H9 (cell line): ENCODE measurements around the gene CEP89. TPM values are rescaled to one million over a fixed set of nuclear protein-coding genes. Genes with fewer than 3 reads are reported as not detected.
"Not testable (repeated sequence)": the region's sequence is repeated elsewhere in the genome, so short reads cannot be mapped to it uniquely, and the experiment has no call there.

Experiments used
- DNase-seq: peaks from one replicate; pipeline ENCODE4 v3.0.0-alpha.2; 2017
- H2AFZ ChIP-seq: one replicate; pipeline ENCODE4 v1.6.1; 2013; ENCODE audit warnings: mild to moderate bottlenecking, low read length, control low read depth, moderate library complexity
- H2AK5ac ChIP-seq: 2 replicates; pipeline ENCODE4 v1.6.1; 2013; ENCODE audit warnings: low read length, control low read depth, mixed read lengths; ENCODE audit not compliant: insufficient read length
- H2BK120ac ChIP-seq: one replicate; pipeline ENCODE4 v1.6.1; 2013; ENCODE audit warnings: low read depth, mild to moderate bottlenecking, low read length, control low read depth, inconsistent platforms; ENCODE audit not compliant: poor library complexity, severe bottlenecking
- H2BK12ac ChIP-seq: 2 replicates; pipeline ENCODE4 v1.6.1; 2013; ENCODE audit warnings: low read length, control low read depth, mixed read lengths, low read depth; ENCODE audit not compliant: insufficient read length
- H2BK15ac ChIP-seq: 2 replicates; pipeline ENCODE4 v1.6.1; 2013; ENCODE audit warnings: low read depth, low read length, control low read depth
- H2BK20ac ChIP-seq: one replicate; pipeline ENCODE4 v1.6.1; 2013; ENCODE audit warnings: low read depth, mild to moderate bottlenecking, low read length, control low read depth, inconsistent platforms; ENCODE audit not compliant: poor library complexity, severe bottlenecking
- H2BK5ac ChIP-seq: 2 replicates; pipeline ENCODE4 v1.6.1; 2013; ENCODE audit warnings: low read length, control low read depth, mixed read lengths; ENCODE audit not compliant: insufficient read length
- H3K14ac ChIP-seq: 2 replicates; pipeline ENCODE4 v1.6.1; 2013; ENCODE audit warnings: low read length, control low read depth; ENCODE audit not compliant: insufficient read depth
- H3K18ac ChIP-seq: 2 replicates; pipeline ENCODE4 v1.6.1; 2013; ENCODE audit warnings: low read depth, mild to moderate bottlenecking, mixed read lengths, low read length, control low read depth; ENCODE audit not compliant: insufficient read length
- H3K23ac ChIP-seq: 2 replicates; pipeline ENCODE4 v1.6.1; 2013; ENCODE audit warnings: low read length, control low read depth, mixed read lengths, low read depth; ENCODE audit not compliant: insufficient read length
- H3K23me2 ChIP-seq: 2 replicates; pipeline ENCODE4 v1.6.1; 2013; ENCODE audit warnings: low read depth, mild to moderate bottlenecking, mixed read lengths, low read length, control low read depth; ENCODE audit not compliant: insufficient read length, poor library complexity, severe bottlenecking
- H3K27ac ChIP-seq: 2 replicates; pipeline ENCODE4 v1.5.1; 2013; ENCODE audit warnings: low read length, control low read depth, mixed read lengths, low read depth; ENCODE audit not compliant: insufficient read length
- H3K27me3 ChIP-seq: 2 replicates; pipeline ENCODE4 v1.6.1; 2013; ENCODE audit warnings: low read length, control low read depth, inconsistent platforms; ENCODE audit not compliant: insufficient read depth
- H3K4ac ChIP-seq: 2 replicates; pipeline ENCODE4 v1.6.1; 2013; ENCODE audit warnings: low read depth, mild to moderate bottlenecking, control low read depth, inconsistent platforms, low read length, moderate library complexity
- H3K4me1 ChIP-seq: 2 replicates; pipeline ENCODE4 v1.6.1; 2013; ENCODE audit warnings: low read length, control low read depth, inconsistent platforms; ENCODE audit not compliant: insufficient read depth
- H3K4me2 ChIP-seq: 2 replicates; pipeline ENCODE4 v1.6.1; 2013; ENCODE audit warnings: low read length, control low read depth, mixed read lengths; ENCODE audit not compliant: insufficient read length, insufficient read depth
- H3K56ac ChIP-seq: 2 replicates; pipeline ENCODE4 v1.6.1; 2013; ENCODE audit warnings: low read depth, mild to moderate bottlenecking, mixed read lengths, low read length, control low read depth; ENCODE audit not compliant: insufficient read length
- H3K79me1 ChIP-seq: 2 replicates; pipeline ENCODE4 v1.6.1; 2013; ENCODE audit warnings: low read depth, mild to moderate bottlenecking, moderate library complexity, low read length, control low read depth, inconsistent platforms; ENCODE audit not compliant: insufficient read depth, poor library complexity, severe bottlenecking
- H3K79me2 ChIP-seq: 2 replicates; pipeline ENCODE4 v1.6.1; 2013; ENCODE audit warnings: low read length, control low read depth, inconsistent platforms; ENCODE audit not compliant: insufficient read depth
- H3K9ac ChIP-seq: 2 replicates; pipeline ENCODE4 v1.6.1; 2013; ENCODE audit warnings: low read length, control low read depth, mixed read lengths; ENCODE audit not compliant: insufficient read length; ENCODE audit errors: extremely low read depth
- H3K9me3 ChIP-seq: one replicate; pipeline ENCODE4 v1.6.1; 2013; ENCODE audit warnings: low read depth, low read length, inconsistent platforms; ENCODE audit not compliant: control insufficient read depth
- H3T11ph ChIP-seq: one replicate; pipeline ENCODE4 v1.6.1; 2013; ENCODE audit warnings: mild to moderate bottlenecking, low read length, control low read depth, inconsistent platforms
- H4K20me1 ChIP-seq: one replicate; pipeline ENCODE4 v1.6.1; 2013; ENCODE audit not compliant: control insufficient read depth, insufficient read length, insufficient read depth
- H4K5ac ChIP-seq: 2 replicates; pipeline ENCODE4 v1.6.1; 2013; ENCODE audit warnings: low read depth, mild to moderate bottlenecking, mixed read lengths, low read length, control low read depth; ENCODE audit not compliant: insufficient read length
- H4K8ac ChIP-seq: replicated peaks from 2 replicates; pipeline ENCODE4 v1.6.1; 2013; ENCODE audit warnings: low read length, control low read depth, mixed read lengths, low read depth; ENCODE audit not compliant: insufficient read length
- H4K91ac ChIP-seq: 2 replicates; pipeline ENCODE4 v1.6.1; 2013; ENCODE audit warnings: low read depth, mild to moderate bottlenecking, moderate library complexity, mixed read lengths, low read length, control low read depth; ENCODE audit not compliant: insufficient read length
- H3K27ac Mint-ChIP-seq, 3 experiments: 2 replicates in 2 of 3; 3 replicates in 1 of 3; pipeline ENCODE4 v1.8.0; 2020 to 2021; ENCODE audit warnings: mixed read lengths in 3 of 3, mild to moderate bottlenecking in 1 of 3, moderate library complexity in 1 of 3
- H3K27me3 Mint-ChIP-seq: 2 replicates; pipeline ENCODE4 v1.8.0; 2021; ENCODE audit warnings: low read depth, mild to moderate bottlenecking, moderate library complexity, mixed read lengths
- H3K36me3 Mint-ChIP-seq, 3 experiments: 2 replicates in 2 of 3; 3 replicates in 1 of 3; pipeline ENCODE4 v1.8.0; 2020 to 2021; ENCODE audit warnings: low read depth in 3 of 3, mixed read lengths in 3 of 3; ENCODE audit not compliant: insufficient read depth in 1 of 3
- H3K4me1 Mint-ChIP-seq, 2 experiments: 2 replicates each; pipeline ENCODE4 v1.8.0; 2020; ENCODE audit warnings: mixed read lengths in 2 of 2
- H3K4me3 Mint-ChIP-seq, 2 experiments: 2 replicates in 1 of 2; 3 replicates in 1 of 2; pipeline ENCODE4 v1.8.0; 2020 to 2021; ENCODE audit warnings: mild to moderate bottlenecking in 2 of 2, mixed read lengths in 2 of 2, moderate library complexity in 1 of 2
- H3K9me3 Mint-ChIP-seq, 2 experiments: 2 replicates in 1 of 2; 3 replicates in 1 of 2; pipeline ENCODE4 v1.8.0; 2020; ENCODE audit warnings: mild to moderate bottlenecking in 2 of 2, mixed read lengths in 2 of 2, moderate library complexity in 1 of 2
- CTCF ChIP-seq: fragments of 200-600 bp; sonication (generic); conservative IDR thresholded peaks from 3 replicates; pipeline ENCODE4 v1.8.0; 2021; ENCODE audit warnings: antibody characterized with exemption, mild to moderate bottlenecking
- WGBS: extraction: QIAGEN DNeasy Blood & Tissue Kit; methylation state at CpG from one replicate; pipeline ENCODE4 v1.1.7; 2013; ENCODE audit warnings: missing lambda C conversion rate, low lambda C conversion rate, mixed read lengths; ENCODE audit not compliant: insufficient read length; ENCODE audit errors: extremely low coverage; 5-methylcytosine and 5-hydroxymethylcytosine counted together
- total RNA-seq: library from RNA; stranded (reverse); gene quantifications from 2 replicates; pipeline ENCODE4 v1.2.1, GENCODE V29; 2021

CEP89 gene
- total RNA-seq, 1 experiment from 2014 or later, result 22.1 TPM

GRCh38 chr19:32868206-32868950, 103.4 kb downstream of the CEP89 start:
- Histone ChIP-seq H3K23me2 (no peaks in the 10 kb centered on the region), H2AK5ac (no peak overlapping the region), H4K8ac (no peak overlapping the region), H2BK15ac (no peak overlapping the region), H3K9ac (no peak overlapping the region), H3K79me1 (no peaks in the 10 kb centered on the region), H3K79me2 (no peaks in the 10 kb centered on the region), H2BK12ac (no peak overlapping the region), H3K4ac (no peak overlapping the region), H2BK120ac (no peak overlapping the region), H3K4me2 (no peak overlapping the region), H3K27ac (no peak overlapping the region), H3K4me1 (no peaks in the 10 kb centered on the region), H4K5ac (no peak overlapping the region), H3K27me3 (no peaks in the 10 kb centered on the region), H3K56ac (no peak overlapping the region), H3T11ph (no peak overlapping the region), H3K23ac (no peak overlapping the region), H3K9me3 (no peaks in the 10 kb centered on the region), H2BK5ac (no peak overlapping the region), H2AFZ (no peak overlapping the region), H4K91ac (no peak overlapping the region), H3K14ac (peak overlapping the region; percentile 17), H2BK20ac (no peak overlapping the region), H3K18ac (no peak overlapping the region), H4K20me1 (no peaks in the 10 kb centered on the region)
- WGBS, result no CpG with 5 or more reads among the region's 19 CpGs
- H3K36me3 Mint-ChIP-seq, result no peaks in the 10 kb centered on the region
- no peaks in the 10 kb centered on the region for H3K27me3 Mint-ChIP-seq
- H3K27ac Mint-ChIP-seq, result no peak overlapping the region; a peak in 1 of 7 replicates
- TF ChIP-seq CTCF, result no peak
- H3K4me3 Mint-ChIP-seq, result no peak overlapping the region
- no peaks in the 10 kb centered on the region; a peak in 2 of 5 replicates for H3K9me3 Mint-ChIP-seq
- H3K4me1 Mint-ChIP-seq, result peaks cover 10 to 12% of the 10 kb centered on the region in 2 experiments; a peak in 3 of 4 replicates
- no peak for DNase-seq

GRCh38 chr19:32867436-32867835, 104.3 kb downstream of the CEP89 start:
- H4K8ac ChIP-seq, H3K27ac Mint-ChIP-seq, H3K4me2 ChIP-seq, H2AK5ac ChIP-seq, H2BK12ac ChIP-seq, H3K18ac ChIP-seq, H2BK5ac ChIP-seq, H3K56ac ChIP-seq, H4K5ac ChIP-seq, H4K91ac ChIP-seq, H3K23me2 ChIP-seq, H2BK15ac ChIP-seq, H3K79me1 ChIP-seq, H3T11ph ChIP-seq, H3K27ac ChIP-seq, H3K4ac ChIP-seq, H3K23ac ChIP-seq, H3K9me3 Mint-ChIP-seq, H3K9ac ChIP-seq, H3K27me3 ChIP-seq, H4K20me1 ChIP-seq, H3K27me3 Mint-ChIP-seq, H3K14ac ChIP-seq, H3K79me2 ChIP-seq, DNase-seq, H3K4me1 ChIP-seq, H3K9me3 ChIP-seq, H2AFZ ChIP-seq, H3K4me1 Mint-ChIP-seq, H3K36me3 Mint-ChIP-seq, H2BK20ac ChIP-seq, H3K4me3 Mint-ChIP-seq, H2BK120ac ChIP-seq: not testable (repeated sequence)
- WGBS, result no CpG with 5 or more reads among the region's 9 CpGs
